Panc1 (cell line): ENCODE results near the gene CUEDC2.

ENCODE experiments used
- CTCF ChIP-seq: fragments of 450-650 bp; IDR thresholded peaks from 2 replicates; pipeline ENCODE4 v1.5.1; 2017; ENCODE audit warnings: mild to moderate bottlenecking
- POLR2AphosphoS5 ChIP-seq: IDR thresholded peaks from 2 replicates; pipeline ENCODE4 v1.6.1; 2012; ENCODE audit warnings: mild to moderate bottlenecking, low read depth, low read length, moderate library complexity
- REST ChIP-seq, 2 experiments: IDR thresholded peaks; 2 replicates each; pipeline ENCODE4 v1.6.1; 2011 to 2012; ENCODE audit warnings: low read depth in 2 of 2, control low read depth in 1 of 2, low read length in 1 of 2, mild to moderate bottlenecking in 1 of 2, moderate library complexity in 1 of 2; ENCODE audit not compliant: insufficient read depth in 1 of 2
- SIN3A ChIP-seq: IDR thresholded peaks from 2 replicates; pipeline ENCODE4 v1.6.1; 2012; ENCODE audit warnings: low read depth, mild to moderate bottlenecking, low read length, moderate library complexity, borderline replicate concordance; ENCODE audit not compliant: insufficient read depth
- TCF7L2 ChIP-seq: IDR thresholded peaks from 2 replicates; pipeline ENCODE4 v1.6.1; 2011; ENCODE audit warnings: mild to moderate bottlenecking, low read depth, low read length, inconsistent platforms

- TF ChIP-seq CTCF (no peak), REST (IDR thresholded peaks at IDR 0.05; ENCODE audit: insufficient read depth in 1 of 2, low read depth in 2 of 2, low read length in 1 of 2) (no peak), POLR2AphosphoS5 (no peak), TCF7L2 (no peak), SIN3A (no peak)
These were observed 17.1 kb upstream of the CUEDC2 start for GRCh38 chr10:102449321-102450123.
